Activated T-cell treated with anti-CD3 and anti-CD28 coated beads, Interleukin-2, amount 50 U/mL, for 4 hours (primary cell): ENCODE results near the gene TMEM132C. TPM values are rescaled to one million over a fixed set of nuclear protein-coding genes. Genes with fewer than 3 reads are reported as not detected.

ENCODE experiments used
- ATAC-seq, 2 donors: fragments of 200-7000 bp; cut with Tn5 transposase; one replicate each; pipeline ENCODE4 v1.10.0; 2021
- DNase-seq: peaks from one replicate; pipeline ENCODE4 v3.0.0-alpha.2; 2020
- H3K27me3 Mint-ChIP-seq: one replicate; pipeline ENCODE4 v1.8.0; 2021; ENCODE audit warnings: low read depth, mixed read lengths
- H3K36me3 Mint-ChIP-seq: one replicate; pipeline ENCODE4 v1.8.0; 2022; ENCODE audit warnings: mixed read lengths; ENCODE audit not compliant: insufficient read depth
- H3K4me1 Mint-ChIP-seq: one replicate; pipeline ENCODE4 v1.8.0; 2021; ENCODE audit warnings: low read depth, mixed read lengths
- H3K4me3 Mint-ChIP-seq: one replicate; pipeline ENCODE4 v1.8.0; 2021; ENCODE audit warnings: mild to moderate bottlenecking, moderate library complexity, mixed read lengths
- H3K9me3 Mint-ChIP-seq: one replicate; pipeline ENCODE4 v1.8.0; 2021; ENCODE audit warnings: mixed read lengths
- total RNA-seq, 3 donors: library from RNA; stranded (reverse); gene quantifications; one replicate each; pipeline ENCODE4 v1.2.1, GENCODE V29; 2021

The TMEM132C gene
- total RNA-seq, 3 donors from 2014 or later, result not detected

DNA sequence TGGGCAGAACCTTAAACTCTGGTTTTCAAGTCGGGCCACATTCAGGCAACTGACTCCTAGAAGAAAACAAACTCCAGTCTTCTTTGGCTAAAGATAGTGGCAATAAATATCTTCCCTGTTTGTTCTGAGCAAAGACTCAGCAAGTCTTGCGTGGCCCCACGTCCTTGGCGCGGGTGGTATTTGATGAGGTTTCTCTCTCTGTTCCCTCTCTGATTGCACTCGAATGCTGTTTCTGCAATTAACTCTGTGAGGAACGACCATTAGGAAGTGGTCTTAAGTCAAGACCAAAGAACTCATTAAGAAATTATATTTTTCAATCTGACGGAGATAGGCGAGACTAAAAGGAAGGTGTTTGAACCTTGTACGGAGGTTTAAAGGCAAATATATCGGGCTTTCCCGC, 177.6 kb downstream of the TMEM132C start:
- ATAC-seq, result no peak
- no peaks in the 10 kb centered on the region for H3K9me3 Mint-ChIP-seq
- H3K4me1 Mint-ChIP-seq, result no peaks in the 10 kb centered on the region
- H3K4me3 Mint-ChIP-seq, result no peak overlapping the region
- H3K36me3 Mint-ChIP-seq, result no peaks in the 10 kb centered on the region
- no peaks in the 10 kb centered on the region for H3K27me3 Mint-ChIP-seq
- DNase-seq, result no peak

- H3K9me3 Mint-ChIP-seq, result no peaks in the 10 kb centered on the region
- H3K27me3 Mint-ChIP-seq, result no peaks in the 10 kb centered on the region
- DNase-seq (no peak), ATAC-seq (no peak)
- H3K4me3 Mint-ChIP-seq, result no peak overlapping the region
- H3K36me3 Mint-ChIP-seq, result no peaks in the 10 kb centered on the region
- H3K4me1 Mint-ChIP-seq, result no peaks in the 10 kb centered on the region
These were observed 178.6 kb downstream of the TMEM132C start for GRCh38 chr12:128445415-128446127.

DNA sequence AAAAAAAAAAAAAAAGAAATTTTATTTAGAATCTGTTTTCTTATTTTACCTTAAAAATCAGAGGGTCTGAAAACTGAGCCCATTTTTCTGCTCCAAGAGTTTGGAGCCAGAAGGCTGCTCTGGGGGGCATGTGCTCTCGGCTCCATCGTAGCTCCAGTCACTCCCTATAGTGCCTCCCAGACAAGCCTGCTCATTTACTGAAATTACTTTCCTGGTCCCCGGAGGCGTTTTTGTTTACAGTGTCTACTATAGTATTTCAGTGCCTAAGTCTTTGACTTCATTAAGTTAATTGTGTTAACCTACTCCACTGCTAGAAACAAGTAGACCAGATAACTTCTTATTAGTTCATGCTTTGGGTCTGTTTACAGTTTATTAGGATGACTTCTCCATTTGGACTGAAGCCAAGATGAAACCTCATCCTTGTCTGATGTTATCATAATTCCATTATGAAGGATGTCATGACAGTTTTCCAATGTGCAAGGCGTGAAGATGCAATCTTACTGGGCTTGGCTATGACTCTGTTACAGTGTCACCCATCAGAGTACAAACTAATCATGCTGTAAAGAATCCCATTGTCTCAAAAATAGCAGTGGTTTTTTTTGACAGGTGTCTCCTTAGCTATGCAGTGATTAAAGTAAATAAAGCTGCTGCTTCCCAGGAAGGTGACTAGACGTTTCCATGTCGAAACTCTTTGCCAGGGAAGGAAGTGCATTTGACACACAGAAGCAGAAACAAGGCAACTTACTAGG, 182.3 kb downstream of the TMEM132C start:
- ATAC-seq, result no peak
- no peaks in the 10 kb centered on the region for H3K9me3 Mint-ChIP-seq
- H3K27me3 Mint-ChIP-seq, result no peaks in the 10 kb centered on the region
- no peak overlapping the region for H3K4me3 Mint-ChIP-seq
- no peaks in the 10 kb centered on the region for H3K4me1 Mint-ChIP-seq
- H3K36me3 Mint-ChIP-seq, result no peaks in the 10 kb centered on the region
- DNase-seq, result no peak

DNA sequence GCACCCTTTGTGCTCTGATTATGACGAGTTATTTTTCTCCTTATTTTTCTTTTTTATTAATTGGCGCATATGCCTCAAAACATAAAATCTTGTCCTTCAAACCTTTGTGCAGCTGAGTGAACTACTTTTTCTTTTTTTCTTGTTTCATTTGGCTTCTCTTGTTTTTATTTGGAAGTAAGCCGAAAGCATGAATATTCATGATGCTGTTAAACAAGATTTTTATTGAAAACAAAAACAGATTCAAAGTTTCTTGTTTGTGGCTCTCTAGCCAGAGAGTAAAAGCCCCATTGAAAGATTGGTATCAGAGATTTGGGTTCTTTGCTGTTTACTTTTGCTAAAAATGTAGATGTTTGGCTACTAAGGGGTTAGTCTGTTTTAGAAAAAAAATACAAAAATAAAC, 183.8 kb downstream of the TMEM132C start:
- no peaks in the 10 kb centered on the region for H3K4me1 Mint-ChIP-seq
- H3K9me3 Mint-ChIP-seq, result no peaks in the 10 kb centered on the region
- H3K27me3 Mint-ChIP-seq, result no peaks in the 10 kb centered on the region
- no peak overlapping the region for H3K4me3 Mint-ChIP-seq
- no peaks in the 10 kb centered on the region for H3K36me3 Mint-ChIP-seq
- no peak for DNase-seq
- ATAC-seq, result no peak

GRCh38 chr12:128455851-128456250, 188.9 kb downstream of the TMEM132C start:
- H3K4me1 Mint-ChIP-seq, result no peaks in the 10 kb centered on the region
- no peak for ATAC-seq
- no peak overlapping the region for H3K4me3 Mint-ChIP-seq
- DNase-seq, result no peak
- no peaks in the 10 kb centered on the region for H3K9me3 Mint-ChIP-seq
- H3K27me3 Mint-ChIP-seq, result no peaks in the 10 kb centered on the region
- H3K36me3 Mint-ChIP-seq, result no peaks in the 10 kb centered on the region

DNA sequence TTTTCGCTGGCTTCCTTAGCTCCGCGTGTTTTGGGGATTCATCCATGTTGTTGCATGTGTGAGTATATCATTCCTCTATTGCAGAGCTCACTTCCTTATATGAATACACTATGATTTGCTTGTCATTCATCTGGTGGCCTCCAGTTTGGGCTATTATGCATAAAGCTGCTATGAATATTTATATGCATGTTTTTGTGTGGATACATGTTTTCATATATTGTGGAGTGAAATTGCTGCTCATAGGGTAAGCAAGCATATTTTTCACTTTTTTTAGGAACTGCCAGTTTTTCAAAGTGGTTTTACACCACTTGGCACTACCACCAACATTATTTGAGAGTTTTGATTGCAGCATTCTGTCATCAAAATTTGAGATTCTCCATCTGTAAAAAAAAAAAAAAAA, 190.0 kb downstream of the TMEM132C start:
- Mint-ChIP-seq H3K4me3 (no peak overlapping the region), H3K27me3 (no peaks in the 10 kb centered on the region), H3K36me3 (no peaks in the 10 kb centered on the region), H3K4me1 (no peaks in the 10 kb centered on the region), H3K9me3 (no peaks in the 10 kb centered on the region)
- ATAC-seq (no peak), DNase-seq (no peak)

GRCh38 chr12:128458301-128458974, 191.5 kb downstream of the TMEM132C start:
- Mint-ChIP-seq H3K9me3 (peaks cover 3% of the 10 kb centered on the region), H3K36me3 (no peaks in the 10 kb centered on the region), H3K4me1 (no peaks in the 10 kb centered on the region), H3K4me3 (no peak overlapping the region), H3K27me3 (no peaks in the 10 kb centered on the region)
- no peak for ATAC-seq
- no peak for DNase-seq

DNA sequence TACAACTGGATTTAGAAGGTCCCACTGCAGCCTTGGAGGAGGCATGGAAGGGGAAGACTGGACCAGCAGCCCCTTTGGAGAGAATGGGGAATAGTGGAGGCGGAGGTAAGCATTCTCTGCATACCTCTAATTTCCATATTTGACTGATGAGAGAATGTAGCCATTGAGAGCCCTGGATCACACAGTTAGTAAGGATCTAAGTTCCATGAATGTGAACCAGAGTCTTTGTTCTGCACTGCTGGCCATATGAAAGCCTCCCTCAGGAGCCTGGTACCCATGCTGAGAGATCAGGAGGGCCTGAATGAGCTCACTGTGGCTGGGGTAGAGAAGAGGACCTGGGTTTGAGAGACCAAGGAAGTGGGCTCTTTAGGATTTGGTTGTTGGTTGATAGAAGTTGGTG, 192.1 kb downstream of the TMEM132C start:
- no peak for DNase-seq
- Mint-ChIP-seq H3K27me3 (no peaks in the 10 kb centered on the region), H3K4me3 (no peak overlapping the region), H3K9me3 (peaks cover 3% of the 10 kb centered on the region), H3K36me3 (no peaks in the 10 kb centered on the region), H3K4me1 (no peaks in the 10 kb centered on the region)
- no peak for ATAC-seq

DNA sequence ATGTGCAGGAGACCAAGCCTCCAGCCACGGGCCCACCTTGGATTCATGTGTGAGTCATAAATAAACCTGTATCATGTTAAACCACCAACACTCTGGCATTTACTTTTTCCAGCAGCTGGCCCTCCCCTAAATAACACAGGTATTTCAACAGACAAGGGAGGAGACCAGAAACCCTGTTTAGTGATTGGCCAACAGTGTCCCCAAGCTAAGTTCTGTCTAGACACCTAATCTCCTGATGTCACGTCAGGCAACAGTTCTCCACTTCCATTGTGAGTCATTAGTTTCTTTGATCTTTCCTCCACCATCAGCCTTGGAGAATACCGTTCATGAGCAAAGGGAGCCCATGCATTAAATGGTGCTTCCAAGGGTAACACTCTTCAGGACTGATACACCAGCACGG, 196.9 kb downstream of the TMEM132C start:
- H3K36me3 Mint-ChIP-seq, result no peaks in the 10 kb centered on the region
- H3K27me3 Mint-ChIP-seq, result no peaks in the 10 kb centered on the region
- ATAC-seq (no peak), DNase-seq (no peak)
- H3K4me1 Mint-ChIP-seq, result no peaks in the 10 kb centered on the region
- H3K4me3 Mint-ChIP-seq, result no peak overlapping the region
- H3K9me3 Mint-ChIP-seq, result peaks cover 3% of the 10 kb centered on the region

GRCh38 chr12:128467882-128468281, 200.9 kb downstream of the TMEM132C start:
- Mint-ChIP-seq H3K27me3 (no peaks in the 10 kb centered on the region), H3K9me3 (peaks cover 3% of the 10 kb centered on the region), H3K36me3 (no peaks in the 10 kb centered on the region), H3K4me1 (no peaks in the 10 kb centered on the region), H3K4me3 (no peak overlapping the region)
- DNase-seq (no peak), ATAC-seq (no peak)

GRCh38 chr12:128468926-128469325, 202.0 kb downstream of the TMEM132C start:
- no peak for DNase-seq
- peaks cover 12% of the 10 kb centered on the region for H3K9me3 Mint-ChIP-seq
- H3K4me3 Mint-ChIP-seq, result no peak overlapping the region
- H3K27me3 Mint-ChIP-seq, result no peaks in the 10 kb centered on the region
- ATAC-seq, result no peak
- H3K4me1 Mint-ChIP-seq, result no peaks in the 10 kb centered on the region
- H3K36me3 Mint-ChIP-seq, result no peaks in the 10 kb centered on the region

- peaks cover 12% of the 10 kb centered on the region for H3K9me3 Mint-ChIP-seq
- H3K4me1 Mint-ChIP-seq, result no peaks in the 10 kb centered on the region
- no peaks in the 10 kb centered on the region for H3K36me3 Mint-ChIP-seq
- no peaks in the 10 kb centered on the region for H3K27me3 Mint-ChIP-seq
- no peak overlapping the region for H3K4me3 Mint-ChIP-seq
- DNase-seq (no peak), ATAC-seq (no peak)
These were observed 204.5 kb downstream of the TMEM132C start for GRCh38 chr12:128471491-128471890.

DNA sequence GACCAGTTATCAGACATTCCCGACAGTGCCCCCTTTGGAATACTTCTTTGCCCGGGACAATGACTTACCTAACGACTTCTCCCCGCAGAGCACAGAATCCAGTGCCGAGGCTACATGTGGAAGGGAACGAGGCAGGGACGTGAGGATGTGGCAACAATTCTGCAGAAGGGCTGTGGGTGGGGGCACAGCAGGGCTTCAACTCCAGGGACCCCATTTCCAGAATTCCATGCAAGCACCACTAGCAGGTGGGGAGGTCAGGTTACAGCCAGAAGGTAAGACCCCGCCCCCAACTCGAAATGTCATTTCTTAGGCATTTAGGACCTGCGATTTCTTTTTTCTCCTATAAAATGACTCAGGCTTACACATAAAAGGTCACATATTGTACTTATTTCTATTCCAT, 207.9 kb downstream of the TMEM132C start:
- no peaks in the 10 kb centered on the region for H3K27me3 Mint-ChIP-seq
- DNase-seq, result no peak
- peaks cover 12% of the 10 kb centered on the region for H3K9me3 Mint-ChIP-seq
- no peaks in the 10 kb centered on the region for H3K4me1 Mint-ChIP-seq
- no peak for ATAC-seq
- no peaks in the 10 kb centered on the region for H3K36me3 Mint-ChIP-seq
- H3K4me3 Mint-ChIP-seq, result no peak overlapping the region

DNA sequence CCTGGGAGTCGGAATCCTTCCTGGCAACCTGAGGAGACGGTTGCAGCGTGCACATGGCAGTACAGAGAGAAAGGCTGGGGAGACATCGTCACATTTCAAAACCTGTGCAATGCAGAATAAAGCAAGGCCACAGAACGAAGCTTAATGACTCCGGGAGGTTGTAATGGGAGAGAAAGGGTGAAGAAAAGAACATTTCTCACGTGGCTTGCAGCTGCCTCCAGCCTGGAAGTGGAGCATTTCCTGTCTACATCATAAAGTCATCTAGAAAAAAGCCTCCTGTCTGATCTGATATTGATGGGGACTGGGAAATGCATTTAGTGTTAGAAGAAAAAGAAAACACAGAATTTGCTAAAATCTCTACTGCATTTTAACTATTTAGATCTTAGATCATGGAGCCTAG, 209.3 kb downstream of the TMEM132C start:
- ATAC-seq (no peak), DNase-seq (no peak)
- no peak overlapping the region for H3K4me3 Mint-ChIP-seq
- no peaks in the 10 kb centered on the region for H3K4me1 Mint-ChIP-seq
- no peaks in the 10 kb centered on the region for H3K36me3 Mint-ChIP-seq
- no peaks in the 10 kb centered on the region for H3K27me3 Mint-ChIP-seq
- peaks cover 12% of the 10 kb centered on the region for H3K9me3 Mint-ChIP-seq
